NB4 (cell line): ENCODE data around the gene RASA3.

Experiments used
- DNase-seq: peaks from one replicate; pipeline ENCODE4 v3.0.0; 2010; ENCODE audit warnings: low read depth
- H3K4me3 ChIP-seq: one replicate; pipeline ENCODE4 v1.5.1; 2011; ENCODE audit warnings: mild to moderate bottlenecking, low read depth, low read length, moderate library complexity
- CTCF ChIP-seq: IDR thresholded peaks from one replicate; pipeline ENCODE4 v1.5.1; 2012; ENCODE audit warnings: low read depth, low read length
- MAX ChIP-seq: IDR thresholded peaks from 2 replicates; pipeline ENCODE4 v1.6.1; 2011; ENCODE audit warnings: low read depth, low read length
- MYC ChIP-seq: IDR thresholded peaks from 2 replicates; pipeline ENCODE4 v1.6.1; 2011; ENCODE audit warnings: low read depth, low read length
- POLR2A ChIP-seq: IDR thresholded peaks from 2 replicates; pipeline ENCODE4 v1.6.1; 2011; ENCODE audit warnings: mild to moderate bottlenecking; ENCODE audit not compliant: insufficient read length; ENCODE audit errors: extremely low read depth

RASA3 gene

GRCh38 chr13:114155926-114156883 lies 23.8 kb upstream of the RASA3 start:
- DNase-seq: no peak
- no peak overlapping the region for H3K4me3 ChIP-seq

GRCh38 chr13:114155320-114155719 lies 22.9 kb upstream of the RASA3 start:
- TF ChIP-seq MYC: no peak
- TF ChIP-seq POLR2A: no peak
- TF ChIP-seq CTCF: no peak
- no peak for TF ChIP-seq MAX
- DNase-seq: no peak
- H3K4me3 ChIP-seq: no peak overlapping the region

More at GRCh38 chr13:114155926-114156883, 23.8 kb upstream of the RASA3 start:
- TF ChIP-seq POLR2A: no peak
- no peak for TF ChIP-seq MAX
- no peak for TF ChIP-seq MYC
- no peak for TF ChIP-seq CTCF

GRCh38 chr13:114154476-114154875 lies 22.1 kb upstream of the RASA3 start:
- TF ChIP-seq MAX (no peak), POLR2A (no peak), CTCF (no peak), MYC (no peak)
- no peak overlapping the region for H3K4me3 ChIP-seq
- DNase-seq: peak; percentile 77

- no peak overlapping the region for H3K4me3 ChIP-seq
These were observed 21.2 kb upstream of the RASA3 start for GRCh38 chr13:114153485-114154080.

GRCh38 chr13:114152831-114153371 lies 20.5 kb upstream of the RASA3 start:
- no peak for TF ChIP-seq POLR2A
- no peak for TF ChIP-seq MYC
- TF ChIP-seq CTCF: no peak
- peak; percentile 83 for TF ChIP-seq MAX
- DNase-seq: peak; percentile 82
- no peak overlapping the region for H3K4me3 ChIP-seq

More at GRCh38 chr13:114153485-114154080, 21.2 kb upstream of the RASA3 start:
- no peak for TF ChIP-seq MYC
- no peak for DNase-seq

- no peak overlapping the region for H3K4me3 ChIP-seq
- no peak for TF ChIP-seq POLR2A
- TF ChIP-seq CTCF: no peak
- TF ChIP-seq MYC: no peak
- TF ChIP-seq MAX: no peak
- DNase-seq: no peak
These were observed 19.8 kb upstream of the RASA3 start for GRCh38 chr13:114152285-114152645.
